Measurements from ENCODE around the gene LRRC8B. TPM values are rescaled to one million over a fixed set of nuclear protein-coding genes. Genes with fewer than 3 reads are reported as not detected.
"Not testable (repeated sequence)": the region's sequence is repeated elsewhere in the genome, so short reads cannot be mapped to it uniquely, and the experiment has no call there.

The LRRC8B gene
- total and polyA plus RNA-seq, 2 donors (not counting 1 experiment from before 2014, with no cell fraction given): 0.83 to 2.8 TPM

- no peak overlapping the region for H2AFZ ChIP-seq (ENCODE audit: low read length)
- no peak overlapping the region for H3K27ac ChIP-seq (ENCODE audit: insufficient read depth, low read length)
- no peak overlapping the region for H3K4me3 ChIP-seq (replicated peaks in 1 of 4; ENCODE audit: control extremely low read depth in 1 of 4, insufficient read depth in 1 of 4, low read depth in 3 of 4, low read length in 4 of 4)
- H3K79me2 ChIP-seq (ENCODE audit: control insufficient read depth, insufficient read depth, low read length): no peaks in the 10 kb centered on the region
- peaks cover 9% of the 10 kb centered on the region for H3K27me3 ChIP-seq (ENCODE audit: control insufficient read depth, insufficient read depth, low read length)
- no peak overlapping the region for H3K4me2 ChIP-seq (ENCODE audit: extremely low read depth, insufficient read depth, low read length)
- H4K20me1 ChIP-seq (ENCODE audit: control insufficient read depth, extremely low read depth, insufficient read depth, low read length): no peaks in the 10 kb centered on the region
- H3K36me3 ChIP-seq (ENCODE audit: control insufficient read depth, insufficient read depth, low read length): no peaks in the 10 kb centered on the region
- no peaks in the 10 kb centered on the region for H3K4me1 ChIP-seq (ENCODE audit: control insufficient read depth, extremely low read depth, insufficient read depth, low read length)
- no peak overlapping the region for H3K9ac ChIP-seq (ENCODE audit: insufficient read depth, low read length)
- no peak for TF ChIP-seq EZH2 (IDR thresholded peaks at IDR 0.05; ENCODE audit: low read length, missing control alignments)
- no peak for TF ChIP-seq CTCF (conservative IDR thresholded peaks at IDR 0.05 in 1 of 2, IDR thresholded peaks at IDR 0.05 in 1 of 2; ENCODE audit: low read depth in 1 of 2, low read length in 2 of 2)
- DNase-seq (ENCODE audit: low read depth in 2 of 2): no peak
- no peaks in the 10 kb centered on the region for H3K9me3 ChIP-seq (ENCODE audit: control insufficient read depth, insufficient read depth, low read depth, low read length)
Measured at GRCh38 chr1:89503690-89504089, 20.9 kb upstream of the LRRC8B start.

- H3K4me3 ChIP-seq (replicated peaks in 1 of 4; ENCODE audit: control extremely low read depth in 1 of 4, insufficient read depth in 1 of 4, low read depth in 3 of 4, low read length in 4 of 4); DNase-seq (ENCODE audit: low read depth in 2 of 2); H3K79me2 ChIP-seq (ENCODE audit: control insufficient read depth, insufficient read depth, low read length); H3K9me3 ChIP-seq (ENCODE audit: control insufficient read depth, insufficient read depth, low read depth, low read length); H3K36me3 ChIP-seq (ENCODE audit: control insufficient read depth, insufficient read depth, low read length); H3K9ac ChIP-seq (ENCODE audit: insufficient read depth, low read length); H3K27me3 ChIP-seq (ENCODE audit: control insufficient read depth, insufficient read depth, low read length); H3K27ac ChIP-seq (ENCODE audit: insufficient read depth, low read length); H4K20me1 ChIP-seq (ENCODE audit: control insufficient read depth, extremely low read depth, insufficient read depth, low read length); H3K4me2 ChIP-seq (ENCODE audit: extremely low read depth, insufficient read depth, low read length); H2AFZ ChIP-seq (ENCODE audit: low read length); H3K4me1 ChIP-seq (ENCODE audit: control insufficient read depth, extremely low read depth, insufficient read depth, low read length): not testable (repeated sequence)
Measured at GRCh38 chr1:89510061-89510460, 14.6 kb upstream of the LRRC8B start.

- H3K9me3 ChIP-seq (ENCODE audit: control insufficient read depth, insufficient read depth, low read depth, low read length): no peaks in the 10 kb centered on the region
- no peak overlapping the region for H3K27ac ChIP-seq (ENCODE audit: insufficient read depth, low read length)
- TF ChIP-seq EZH2 (IDR thresholded peaks at IDR 0.05; ENCODE audit: low read length, missing control alignments) (no peak), CTCF (conservative IDR thresholded peaks at IDR 0.05 in 1 of 2, IDR thresholded peaks at IDR 0.05 in 1 of 2; ENCODE audit: low read depth in 1 of 2, low read length in 2 of 2) (no peak)
- no peaks in the 10 kb centered on the region for H3K36me3 ChIP-seq (ENCODE audit: control insufficient read depth, insufficient read depth, low read length)
- H3K27me3 ChIP-seq (ENCODE audit: control insufficient read depth, insufficient read depth, low read length): no peaks in the 10 kb centered on the region
- H4K20me1 ChIP-seq (ENCODE audit: control insufficient read depth, extremely low read depth, insufficient read depth, low read length): no peaks in the 10 kb centered on the region
- no peaks in the 10 kb centered on the region for H3K4me1 ChIP-seq (ENCODE audit: control insufficient read depth, extremely low read depth, insufficient read depth, low read length)
- no peak overlapping the region for H3K4me2 ChIP-seq (ENCODE audit: extremely low read depth, insufficient read depth, low read length)
- no peak for DNase-seq (ENCODE audit: low read depth in 2 of 2)
- no peak overlapping the region for H3K9ac ChIP-seq (ENCODE audit: insufficient read depth, low read length)
- H2AFZ ChIP-seq (ENCODE audit: low read length): no peak overlapping the region
- no peaks in the 10 kb centered on the region for H3K79me2 ChIP-seq (ENCODE audit: control insufficient read depth, insufficient read depth, low read length)
- no peak overlapping the region for H3K4me3 ChIP-seq (replicated peaks in 1 of 4; ENCODE audit: control extremely low read depth in 1 of 4, insufficient read depth in 1 of 4, low read depth in 3 of 4, low read length in 4 of 4)
Measured at GRCh38 chr1:89512996-89513720, 11.5 kb upstream of the LRRC8B start.

All from fibroblast of lung (primary cell).